ENCODE results near the gene NNAT.

- no peak for TF ChIP-seq CTCF (IDR thresholded peaks at IDR 0.05; ENCODE audit: extremely low read depth in 1 of 2, insufficient read depth in 1 of 2, low read depth in 1 of 2, low read length in 2 of 2)
- no peak for TF ChIP-seq POLR2A (IDR thresholded peaks at IDR 0.05; ENCODE audit: low read depth, low read length)
- TF ChIP-seq EZH2 (IDR thresholded peaks at IDR 0.05; ENCODE audit: borderline replicate concordance, low read depth, low read length, severe bottlenecking), result no peak
- TF ChIP-seq JUN (IDR thresholded peaks at IDR 0.05; ENCODE audit: borderline replicate concordance, insufficient read depth, insufficient read length, low read depth), result no peak
- TF ChIP-seq, protein P1, sequence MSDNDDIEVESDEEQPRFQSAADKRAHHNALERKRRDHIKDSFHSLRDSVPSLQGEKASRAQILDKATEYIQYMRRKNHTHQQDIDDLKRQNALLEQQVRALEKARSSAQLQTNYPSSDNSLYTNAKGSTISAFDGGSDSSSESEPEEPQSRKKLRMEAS (IDR thresholded peaks at IDR 0.05; ENCODE audit: insufficient read depth, insufficient read length), result no peak
- TF ChIP-seq MYC (IDR thresholded peaks at IDR 0.05; ENCODE audit: low read depth, low read length), result no peak
- TF ChIP-seq POLR2AphosphoS5 (IDR thresholded peaks at IDR 0.05; ENCODE audit: insufficient read depth, low read depth, low read length), result no peak
- no peak for TF ChIP-seq GATA2 (IDR thresholded peaks at IDR 0.05; ENCODE audit: insufficient read depth, insufficient read length, low read depth, low read length)
- TF ChIP-seq FOS (IDR thresholded peaks at IDR 0.05; ENCODE audit: borderline replicate concordance, insufficient read depth, low read length), result no peak
Observed at GRCh38 chr20:37484331-37484730, 36.7 kb upstream of the NNAT start.

Measured in endothelial cell of umbilical vein (primary cell).